HG03039 (cell line): ENCODE results near the gene DGAT2.

Source experiments
- ATAC-seq: cut with Tn5 transposase; IDR thresholded peaks from one replicate; pipeline ENCODE4 v1.9.1; 2021; ENCODE audit warnings: mild to moderate bottlenecking, moderate library complexity; ENCODE audit not compliant: unreplicated experiment

The DGAT2 gene

GRCh38 chr11:75778962-75779361, 10.4 kb downstream of the DGAT2 start:
- no peak for ATAC-seq

GRCh38 chr11:75779960-75780359, 11.4 kb downstream of the DGAT2 start:
- ATAC-seq, result no peak

GRCh38 chr11:75780888-75781287, 12.3 kb downstream of the DGAT2 start:
- ATAC-seq, result no peak

GRCh38 chr11:75781296-75781695, 12.7 kb downstream of the DGAT2 start:
- ATAC-seq, result no peak

GRCh38 chr11:75781831-75782230, 13.3 kb downstream of the DGAT2 start:
- ATAC-seq, result no peak

GRCh38 chr11:75782540-75783263, 14.1 kb downstream of the DGAT2 start:
- no peak for ATAC-seq

GRCh38 chr11:75783416-75784084, 15.0 kb downstream of the DGAT2 start:
- no peak for ATAC-seq

GRCh38 chr11:75784085-75784478, 15.5 kb downstream of the DGAT2 start:
- no peak for ATAC-seq

GRCh38 chr11:75784506-75784905, 15.9 kb downstream of the DGAT2 start:
- no peak for ATAC-seq

GRCh38 chr11:75785187-75785586, 16.6 kb downstream of the DGAT2 start:
- no peak for ATAC-seq

- no peak for ATAC-seq
Observed at GRCh38 chr11:75786101-75786736, 17.6 kb downstream of the DGAT2 start.

GRCh38 chr11:75789521-75789920, 20.9 kb downstream of the DGAT2 start:
- no peak for ATAC-seq

GRCh38 chr11:75790986-75791385, 22.4 kb downstream of the DGAT2 start:
- no peak for ATAC-seq

- ATAC-seq, result no peak
Observed at GRCh38 chr11:75792127-75792731, 23.7 kb downstream of the DGAT2 start.

- no peak for ATAC-seq
Observed at GRCh38 chr11:75792997-75793800, 24.6 kb downstream of the DGAT2 start.

- no peak for ATAC-seq
Observed at GRCh38 chr11:75793966-75794365, 25.4 kb downstream of the DGAT2 start.

GRCh38 chr11:75795276-75796090, 26.9 kb downstream of the DGAT2 start:
- ATAC-seq, result no peak

GRCh38 chr11:75796091-75796435, 27.5 kb downstream of the DGAT2 start:
- no peak for ATAC-seq

- no peak for ATAC-seq
Observed at GRCh38 chr11:75797116-75797515, 28.5 kb downstream of the DGAT2 start.

- ATAC-seq, result no peak
Observed at GRCh38 chr11:75797792-75798191, 29.2 kb downstream of the DGAT2 start.
